ENCODE results near the gene PRKG1.

- TF ChIP-seq CTCF (IDR thresholded peaks at IDR 0.05) (no peak), ETV6 (CRISPR knock-in tag; IDR thresholded peaks at IDR 0.05) (no peak), TCF7 (CRISPR knock-in tag; IDR thresholded peaks at IDR 0.05; ENCODE audit: low read depth) (no peak), CDX4 (CRISPR knock-in tag; IDR thresholded peaks at IDR 0.05; ENCODE audit: borderline replicate concordance) (no peak), GABPB1 (CRISPR knock-in tag; IDR thresholded peaks at IDR 0.05) (no peak)
These were observed 43.8 kb upstream of the PRKG1 start for GRCh38 chr10:51030480-51030879.

Data from WTC11 (cell line).